Mucosa of rectum (tissue), 2 donors: ENCODE results near the gene NCF2.

Experiments
- H3K27ac ChIP-seq, 2 donors: one replicate each; pipeline ENCODE4 v1.7.0; 2013; ENCODE audit warnings: inconsistent platforms in 2 of 2, low read depth in 2 of 2, low read length in 2 of 2
- H3K27me3 ChIP-seq, 2 donors: one replicate each; pipeline ENCODE4 v1.7.0; 2013; ENCODE audit warnings: low read length in 2 of 2; ENCODE audit not compliant: control insufficient read depth in 2 of 2, insufficient read depth in 2 of 2
- H3K36me3 ChIP-seq, 2 donors: one replicate each; pipeline ENCODE4 v1.7.0; 2013; ENCODE audit warnings: low read length in 2 of 2; ENCODE audit not compliant: control insufficient read depth in 2 of 2, insufficient read depth in 2 of 2
- H3K4me1 ChIP-seq, 2 donors: one replicate each; pipeline ENCODE4 v1.7.0; 2013; ENCODE audit warnings: low read length in 2 of 2, mild to moderate bottlenecking in 1 of 2; ENCODE audit not compliant: control insufficient read depth in 2 of 2, insufficient read depth in 2 of 2
- H3K4me3 ChIP-seq, 2 donors: one replicate each; pipeline ENCODE4 v1.7.0; 2013; ENCODE audit warnings: low read length in 2 of 2
- H3K9ac ChIP-seq, 2 donors: one replicate each; pipeline ENCODE4 v1.7.0; 2013; ENCODE audit warnings: low read length in 2 of 2, low read depth in 1 of 2, mild to moderate bottlenecking in 1 of 2
- H3K9me3 ChIP-seq, 2 donors: one replicate each; pipeline ENCODE4 v1.7.0; 2013; ENCODE audit warnings: low read length in 2 of 2; ENCODE audit not compliant: control insufficient read depth in 2 of 2
- donor health status: healthy.
- donor health status: Normal muscosa, but diverticular disease.

The NCF2 gene

GRCh38 chr1:183515002-183515689, 75.1 kb downstream of the NCF2 start:
- Histone ChIP-seq H3K36me3 (peaks cover 6 to 10% of the 10 kb centered on the region in 2 donors), H3K9me3 (no peaks in the 10 kb centered on the region), H3K4me1 (peaks cover 6 to 12% of the 10 kb centered on the region in 2 donors), H3K27ac (no peak overlapping the region), H3K9ac (no peak overlapping the region), H3K27me3 (no peaks in the 10 kb centered on the region), H3K4me3 (no peak overlapping the region)

- Histone ChIP-seq H3K27me3 (no peaks in the 10 kb centered on the region), H3K9ac (no peak overlapping the region), H3K36me3 (peaks cover 3 to 10% of the 10 kb centered on the region in 2 donors), H3K27ac (no peak overlapping the region), H3K4me3 (no peak overlapping the region), H3K4me1 (peaks cover 6 to 12% of the 10 kb centered on the region in 2 donors), H3K9me3 (no peaks in the 10 kb centered on the region)
These were observed 76.0 kb downstream of the NCF2 start for GRCh38 chr1:183514235-183514634.

- Histone ChIP-seq H3K4me3 (no peak overlapping the region), H3K36me3 (peaks cover 0 to 5% of the 10 kb centered on the region in 2 donors), H3K9me3 (no peaks in the 10 kb centered on the region), H3K27ac (no peak overlapping the region), H3K27me3 (no peaks in the 10 kb centered on the region), H3K9ac (no peak overlapping the region), H3K4me1 (peaks cover 6 to 7% of the 10 kb centered on the region in 2 donors)
These were observed 77.8 kb downstream of the NCF2 start for GRCh38 chr1:183512450-183512849.

- H3K27ac ChIP-seq = no peak overlapping the region
- H3K36me3 ChIP-seq = peaks cover 0 to 5% of the 10 kb centered on the region in 2 donors
- H3K4me3 ChIP-seq = no peak overlapping the region
- H3K9ac ChIP-seq = no peak overlapping the region
- no peaks in the 10 kb centered on the region for H3K4me1 ChIP-seq
- no peaks in the 10 kb centered on the region for H3K27me3 ChIP-seq
- H3K9me3 ChIP-seq = no peaks in the 10 kb centered on the region
These were observed 81.6 kb downstream of the NCF2 start for GRCh38 chr1:183508694-183509093.

- Histone ChIP-seq H3K9me3 (no peaks in the 10 kb centered on the region), H3K4me3 (no peak overlapping the region), H3K36me3 (peaks cover 0 to 5% of the 10 kb centered on the region in 2 donors), H3K27ac (no peak overlapping the region), H3K9ac (no peak overlapping the region), H3K27me3 (no peaks in the 10 kb centered on the region), H3K4me1 (no peaks in the 10 kb centered on the region)
These were observed 83.7 kb downstream of the NCF2 start for GRCh38 chr1:183506561-183506960.
